ENCODE data around the gene DDX52. TPM values are rescaled to one million over a fixed set of nuclear protein-coding genes. Genes with fewer than 3 reads are reported as not detected.
"Not testable (repeated sequence)": the region's sequence is repeated elsewhere in the genome, so short reads cannot be mapped to it uniquely, and the experiment has no call there.

DDX52 gene
- total RNA-seq, 1 donor from 2014 or later: 33.9 TPM

GRCh38 chr17:37657202-37657601 lies 14.0 kb upstream of the DDX52 start:
- intact Hi-C loops (cut with micrococcal nuclease): no loop called here

DNA sequence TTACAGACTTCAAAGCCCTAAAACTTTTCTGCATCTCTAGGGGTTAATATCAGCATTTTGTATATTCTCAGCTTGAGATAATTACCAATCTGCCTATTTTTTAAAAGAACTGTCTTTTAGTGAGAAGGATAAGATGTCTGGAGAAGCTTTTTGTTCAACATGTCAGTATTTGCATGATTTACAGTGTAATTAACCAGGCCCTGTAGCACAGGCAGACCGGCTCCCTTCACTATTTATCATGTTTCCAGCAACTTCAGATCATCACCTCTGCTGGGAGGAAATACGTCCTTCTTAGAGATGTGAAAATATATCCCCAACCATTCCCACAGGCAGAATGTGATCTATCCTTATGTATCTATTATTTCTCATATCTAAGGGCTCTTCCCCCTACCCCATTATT lies 8.6 kb upstream of the DDX52 start:
- intact Hi-C loops (cut with micrococcal nuclease): no loop called here

DNA sequence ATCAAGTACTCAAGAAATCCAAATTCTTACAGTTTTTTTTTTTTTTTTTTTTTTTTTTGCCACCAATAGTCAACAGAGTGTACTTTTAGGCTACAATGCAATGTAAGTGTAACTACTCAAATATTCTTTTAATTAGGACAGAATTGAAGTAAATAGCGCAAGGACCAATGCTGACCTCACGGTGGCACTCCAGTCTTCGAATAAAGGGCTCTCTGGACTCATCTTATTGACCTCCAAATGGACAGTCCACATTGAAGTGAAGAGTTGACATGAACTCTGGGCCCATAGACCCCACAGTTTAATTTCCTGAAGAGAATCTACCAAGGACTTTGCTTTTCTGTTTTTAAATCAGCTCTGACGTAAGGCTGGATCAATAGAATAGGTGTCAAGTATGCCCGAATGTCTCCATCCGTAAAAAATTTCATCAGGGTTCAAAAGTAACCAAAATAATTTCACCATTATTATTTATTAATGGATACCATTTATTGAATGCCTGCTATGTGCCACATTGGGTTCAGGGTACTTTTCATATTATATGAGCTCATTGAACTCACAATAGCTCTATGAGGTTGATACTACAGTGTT lies 7.3 kb upstream of the DDX52 start:
- intact Hi-C loops (cut with micrococcal nuclease): no loop called here

DNA sequence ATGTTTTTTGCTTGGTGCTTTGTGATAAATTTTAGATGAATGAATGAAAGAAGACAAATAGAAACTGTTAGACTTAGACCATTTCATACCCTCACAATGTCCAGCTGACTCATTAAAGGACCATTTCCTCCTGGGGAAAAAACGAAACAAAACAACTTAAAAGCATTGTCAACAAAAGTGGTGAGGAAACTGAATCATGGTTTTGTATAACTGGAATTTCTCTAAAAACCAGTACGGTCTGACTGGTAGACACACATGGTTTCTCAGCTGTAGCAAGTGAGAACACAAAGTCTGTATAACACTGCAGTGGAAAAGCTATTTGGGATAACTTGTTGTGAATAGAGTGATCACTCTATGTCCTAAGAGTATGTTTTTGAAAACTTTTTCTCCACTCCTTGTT lies 5.3 kb upstream of the DDX52 start:
- intact Hi-C loops (cut with micrococcal nuclease): loop anchor here (10.0 kb wide), 2 partner anchors 116 to 146 kb away; no protein-coding TSS in a partner anchor

DNA sequence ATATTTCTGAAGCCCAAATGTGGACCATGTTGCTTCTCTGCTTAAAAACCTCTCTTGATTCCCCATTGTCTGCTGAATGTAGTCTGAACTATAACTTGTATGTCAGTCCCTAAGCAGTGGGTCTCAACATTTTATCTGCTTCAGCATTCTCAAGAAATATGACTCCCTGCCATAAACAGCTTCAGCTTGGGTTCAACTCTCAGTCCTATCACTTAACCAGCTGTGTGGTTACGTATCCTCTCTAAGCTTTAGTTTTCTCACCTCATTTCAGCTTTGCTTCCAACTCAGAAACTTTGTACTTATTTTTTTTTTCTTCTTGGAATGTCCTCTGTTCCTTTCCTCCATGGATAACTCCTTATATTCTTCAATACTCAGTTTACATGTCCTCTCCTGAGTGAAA lies 4.6 kb upstream of the DDX52 start:
- intact Hi-C loops (cut with micrococcal nuclease): loop anchor here (10.0 kb wide), 2 partner anchors 117 to 147 kb away; no protein-coding TSS in a partner anchor

DNA sequence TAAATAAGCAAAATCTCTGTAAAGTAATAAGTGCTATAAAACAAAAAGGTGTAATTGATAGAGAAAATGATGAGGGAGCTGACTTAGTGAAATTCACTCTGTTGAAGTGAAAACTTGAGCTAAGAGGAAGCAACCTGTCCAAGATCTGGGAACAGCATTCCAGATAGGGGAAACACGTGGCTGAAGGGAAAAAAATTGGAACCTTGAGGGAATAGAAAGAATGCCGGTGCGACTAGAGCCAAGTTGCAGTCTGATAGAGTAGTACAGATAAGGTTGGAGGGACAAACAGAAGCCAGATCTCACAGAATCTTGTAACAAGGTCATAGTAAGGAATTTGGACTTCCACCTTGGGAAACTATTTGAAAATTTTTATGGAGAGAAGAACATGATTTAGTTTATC lies 623 bp upstream of the DDX52 start:
- intact Hi-C loops (cut with micrococcal nuclease): loop anchor here (1.0 to 10.0 kb wide), 3 partner anchors 35 to 151 kb away; partner anchors contain the start of gene SYNRG

DNA sequence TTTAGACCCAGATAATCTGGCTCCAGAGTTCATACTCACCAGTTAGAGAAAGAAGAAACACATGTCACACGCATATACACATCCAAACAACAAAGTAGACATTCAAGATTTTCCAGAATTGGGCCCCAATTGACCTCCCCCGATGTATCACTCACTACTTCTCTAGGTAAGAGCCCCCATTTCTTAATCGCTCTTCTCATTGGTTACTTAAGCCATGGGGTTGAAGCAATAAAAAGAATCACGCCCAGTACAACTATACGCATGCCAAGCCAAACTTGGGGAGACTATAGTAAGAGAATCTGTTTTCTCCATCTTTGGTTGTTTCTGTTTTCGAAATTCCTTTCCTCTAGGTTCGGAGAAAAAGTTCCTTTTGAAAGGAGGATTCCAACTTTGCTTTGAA lies 565 bp downstream of the DDX52 start:
- intact Hi-C loops (cut with micrococcal nuclease): loop anchor here (1.0 to 10.0 kb wide), 3 partner anchors 33 to 152 kb away; partner anchors contain the start of gene SYNRG

GRCh38 chr17:37640015-37640414 lies 3.2 kb downstream of the DDX52 start:
- intact Hi-C loops (cut with micrococcal nuclease): loop anchor here (10.0 kb wide), 2 partner anchors 125 to 155 kb away; no protein-coding TSS in a partner anchor

- intact Hi-C loops (cut with micrococcal nuclease): no loop called here
Measured at GRCh38 chr17:37637956-37638355, 5.3 kb downstream of the DDX52 start.

DNA sequence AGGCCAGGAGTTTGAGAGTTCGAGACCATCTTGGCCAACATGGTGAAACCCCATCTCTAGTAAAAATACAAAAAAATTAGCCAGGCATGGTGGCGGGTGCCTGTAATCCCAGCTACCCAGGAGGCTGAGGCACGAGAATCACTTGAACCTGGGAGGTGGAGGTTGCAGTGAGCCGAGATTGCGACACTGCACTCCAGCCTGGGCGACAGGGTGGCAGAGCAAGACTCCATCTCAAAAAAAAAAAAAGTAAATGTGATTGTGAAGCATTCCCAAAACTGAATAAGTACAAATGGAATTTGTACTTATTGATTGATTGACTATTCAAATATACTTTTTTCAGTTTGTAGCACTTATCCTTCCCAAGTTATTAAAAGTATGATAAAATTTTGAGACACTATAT lies 26.8 kb downstream of the DDX52 start:
- intact Hi-C loops (cut with micrococcal nuclease): not testable (repeated sequence)

GRCh38 chr17:37614823-37615222 lies 28.4 kb downstream of the DDX52 start:
- intact Hi-C loops (cut with micrococcal nuclease): no loop called here

DNA sequence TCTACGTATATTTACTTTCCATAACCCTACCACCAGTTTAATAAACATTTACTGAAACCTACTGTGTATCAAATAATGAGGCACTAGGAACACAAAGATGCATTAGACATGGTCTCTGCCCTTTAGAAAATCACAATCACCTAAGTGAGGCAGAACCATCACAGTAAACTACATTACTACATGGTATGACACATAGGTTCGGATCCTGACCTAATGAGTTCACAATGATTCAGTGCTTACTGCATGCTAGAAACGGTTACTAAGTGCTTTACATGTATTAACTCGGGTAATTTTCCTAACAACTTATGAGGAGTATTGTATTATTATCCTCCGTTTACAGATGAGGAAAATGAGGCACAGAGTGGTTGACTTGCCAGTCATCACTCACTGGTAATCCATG lies 28.9 kb downstream of the DDX52 start:
- intact Hi-C loops (cut with micrococcal nuclease): no loop called here

GRCh38 chr17:37610971-37611370 lies 32.3 kb downstream of the DDX52 start:
- intact Hi-C loops (cut with micrococcal nuclease): no loop called here

GRCh38 chr17:37610041-37610420 lies 33.2 kb downstream of the DDX52 start:
- intact Hi-C loops (cut with micrococcal nuclease): not testable (repeated sequence)

GRCh38 chr17:37609170-37610040 lies 33.8 kb downstream of the DDX52 start, which contains the start of gene SYNRG:
TSS of gene SYNRG (minus strand) at chr17:37609418. CDS start at chr17:37609355, 63 bp downstream.
- intact Hi-C loops (cut with micrococcal nuclease): loop anchor here (1.0 to 10.0 kb wide), 4 partner anchors 34 to 1065 kb away; partner anchors contain the start of genes DDX52 and GGNBP2

DNA sequence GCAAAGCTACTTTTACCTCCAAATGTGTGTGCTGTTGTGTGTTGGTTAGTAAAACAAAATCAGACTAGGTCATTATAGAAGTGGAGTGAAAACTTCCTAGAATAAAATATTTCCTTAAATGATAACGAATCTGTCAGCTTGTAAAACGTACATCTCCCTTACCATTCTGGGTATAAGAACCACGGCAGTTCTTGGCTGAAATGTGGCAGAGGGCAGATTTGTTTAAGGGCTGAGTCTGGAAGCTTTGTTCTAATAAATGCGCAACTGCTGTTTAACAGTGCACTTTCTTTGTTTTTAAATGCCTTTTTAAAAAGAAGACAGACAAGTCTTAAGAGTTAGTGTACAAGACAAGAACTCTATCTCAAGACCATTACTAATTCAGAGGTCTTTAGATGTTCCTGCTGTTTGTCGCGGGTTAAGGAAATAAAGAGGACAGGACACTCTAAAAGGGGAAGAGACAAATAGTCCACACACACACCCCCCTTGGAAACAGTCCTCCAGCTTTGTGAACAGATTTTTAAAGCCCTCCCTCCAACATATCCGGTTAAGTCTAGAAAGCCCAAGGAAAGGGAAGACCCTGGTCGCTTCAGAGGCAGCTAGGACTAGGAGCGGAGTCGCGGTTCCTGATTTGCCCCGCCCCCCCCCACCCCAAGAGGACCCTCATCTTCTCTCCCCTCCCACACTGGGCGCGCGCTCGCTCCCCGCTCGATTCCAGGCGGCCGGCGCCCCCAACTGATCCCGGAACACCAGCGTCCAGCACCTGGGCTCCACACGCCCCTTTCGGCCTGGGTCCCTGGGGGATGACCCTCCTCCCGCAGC lies 34.7 kb downstream of the DDX52 start:
- intact Hi-C loops (cut with micrococcal nuclease): loop anchor here (1.0 to 10.0 kb wide), 4 partner anchors 35 to 1064 kb away; partner anchors contain the start of genes DDX52 and GGNBP2

DNA sequence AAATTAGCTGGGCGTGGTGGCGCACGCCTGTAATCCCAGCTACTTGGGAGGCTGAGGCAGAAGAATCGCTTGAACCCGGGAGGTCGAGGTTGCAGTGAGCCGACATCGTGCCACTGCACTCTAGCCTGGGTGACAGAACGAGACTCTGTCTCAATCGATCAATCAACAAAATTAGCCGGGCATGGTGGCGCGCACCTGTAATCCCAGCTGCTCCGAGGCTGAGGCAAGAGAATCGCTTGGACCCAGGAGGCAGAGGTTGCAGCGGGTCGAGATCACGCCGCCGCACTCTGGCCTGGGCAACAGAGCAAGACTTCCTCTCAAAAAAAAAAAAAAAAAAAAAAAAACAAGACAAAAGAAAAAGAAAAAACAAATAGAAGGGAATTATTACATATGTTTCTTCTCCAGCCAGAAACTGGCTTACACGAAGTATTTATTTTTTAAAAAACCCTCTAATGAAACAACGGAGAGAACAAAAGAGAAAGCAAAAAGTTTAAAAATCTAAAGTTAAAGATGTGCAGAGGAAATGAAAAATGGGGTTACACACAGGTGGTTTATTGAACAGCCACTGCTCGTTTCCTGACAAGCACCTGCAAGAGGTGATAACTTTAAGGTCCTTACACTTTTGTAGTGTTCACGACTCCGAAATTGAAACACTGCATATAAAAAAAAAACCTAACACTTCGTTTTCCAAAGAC lies 35.5 kb downstream of the DDX52 start:
- intact Hi-C loops (cut with micrococcal nuclease): loop anchor here (10.0 kb wide), 2 partner anchors 83 to 1063 kb away; partner anchors contain the start of gene GGNBP2

DNA sequence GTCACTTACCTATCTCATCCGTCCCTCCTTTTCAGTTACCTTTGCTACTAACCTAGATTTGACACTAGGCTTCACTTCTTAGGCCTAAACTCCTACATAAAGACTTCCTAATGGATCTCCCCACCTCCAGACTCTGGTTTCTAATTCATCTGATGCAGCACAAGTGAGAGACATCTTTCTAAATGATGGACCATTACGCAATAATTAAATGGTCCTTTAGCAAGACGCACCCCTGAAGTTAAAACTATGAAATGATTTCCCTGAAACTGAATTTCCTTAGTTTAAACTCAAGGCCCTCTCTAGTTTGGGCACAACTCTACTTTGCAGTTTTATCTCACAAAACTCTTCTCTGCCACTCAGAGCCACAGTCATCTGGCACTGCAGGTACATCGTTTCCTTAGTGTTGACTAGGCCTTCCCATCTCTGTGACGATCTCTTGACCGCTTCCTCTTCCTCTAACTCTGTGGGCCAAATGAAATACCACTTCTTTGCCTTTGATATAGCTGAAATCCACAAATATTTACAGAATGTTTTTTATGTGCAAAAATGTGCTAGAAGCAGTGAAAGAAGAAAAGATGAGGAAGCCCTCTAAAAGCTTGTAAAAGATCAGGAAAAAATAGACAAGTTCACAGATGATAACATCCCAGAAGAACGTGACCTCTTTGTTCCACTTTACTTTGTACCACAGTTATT lies 37.3 kb downstream of the DDX52 start:
- intact Hi-C loops (cut with micrococcal nuclease): loop anchor here (10.0 kb wide), 2 partner anchors 81 to 1061 kb away; partner anchors contain the start of gene GGNBP2

- intact Hi-C loops (cut with micrococcal nuclease): loop anchor here (10.0 kb wide), 2 partner anchors 80 to 1060 kb away; partner anchors contain the start of gene GGNBP2
Measured at GRCh38 chr17:37605081-37605480, 38.2 kb downstream of the DDX52 start.

DNA sequence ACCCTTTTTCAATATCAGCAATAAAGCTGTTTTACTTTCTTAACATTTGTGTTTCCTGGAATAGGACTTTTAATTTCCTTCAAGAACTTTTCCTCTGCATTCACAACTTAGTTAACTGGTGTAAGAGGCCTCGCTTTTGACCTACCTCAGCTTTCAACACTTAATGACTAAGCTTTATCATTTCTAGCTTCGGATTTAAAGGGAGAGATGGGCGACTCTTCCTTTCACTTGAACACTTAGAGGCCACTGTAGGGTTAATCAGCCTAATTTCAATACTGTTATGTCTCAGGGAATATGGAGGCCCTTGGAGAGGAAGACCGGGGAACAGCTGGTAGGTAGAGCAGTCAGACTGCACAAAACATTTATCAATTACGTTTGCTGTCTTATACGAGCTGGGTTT lies 38.7 kb downstream of the DDX52 start:
- intact Hi-C loops (cut with micrococcal nuclease): loop anchor here (10.0 kb wide), 2 partner anchors 80 to 1060 kb away; partner anchors contain the start of gene GGNBP2

Measured in T-helper 2 cell treated with Interferon-gamma antibody and Interleukin-4, amounts not matched to agents 100 ng/mL and 5 ng/mL, for 36 hours (primary cell).